Suppressor macrophage treated with lipopolysaccharide for 4 hours (primary cell): ENCODE data around the gene LAP3.

Experiments used
- DNase-seq: peaks from one replicate; pipeline ENCODE4 v3.0.0-alpha.2; 2020

The LAP3 gene

GRCh38 chr4:17623451-17624001, 46.5 kb downstream of the LAP3 start:
- no peak for DNase-seq

- no peak for DNase-seq
Measured at GRCh38 chr4:17624821-17625220, 47.8 kb downstream of the LAP3 start.

GRCh38 chr4:17630228-17630627, 53.2 kb downstream of the LAP3 start:
- no peak for DNase-seq

DNA sequence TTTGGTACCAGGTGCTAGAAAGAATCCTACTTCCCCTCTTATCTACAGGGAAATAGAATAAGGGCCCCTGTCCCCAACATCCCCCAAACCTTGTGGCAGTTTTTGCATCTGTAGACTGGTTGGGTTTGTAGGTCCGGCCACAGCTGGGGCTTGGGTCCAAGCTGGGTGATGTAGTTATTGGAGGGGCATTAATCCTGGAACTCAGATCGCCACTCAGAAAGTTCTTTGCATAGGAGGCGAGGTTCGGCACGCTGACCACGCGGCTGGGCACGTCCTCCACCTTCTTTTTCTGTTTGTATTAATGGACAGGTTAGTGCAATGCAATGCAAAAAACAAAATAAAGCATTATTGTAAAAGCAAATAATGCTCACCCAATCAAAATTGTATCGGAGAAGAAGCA, 56.6 kb downstream of the LAP3 start:
- DNase-seq = no peak

GRCh38 chr4:17635056-17635455, 58.1 kb downstream of the LAP3 start:
- DNase-seq = no peak

DNA sequence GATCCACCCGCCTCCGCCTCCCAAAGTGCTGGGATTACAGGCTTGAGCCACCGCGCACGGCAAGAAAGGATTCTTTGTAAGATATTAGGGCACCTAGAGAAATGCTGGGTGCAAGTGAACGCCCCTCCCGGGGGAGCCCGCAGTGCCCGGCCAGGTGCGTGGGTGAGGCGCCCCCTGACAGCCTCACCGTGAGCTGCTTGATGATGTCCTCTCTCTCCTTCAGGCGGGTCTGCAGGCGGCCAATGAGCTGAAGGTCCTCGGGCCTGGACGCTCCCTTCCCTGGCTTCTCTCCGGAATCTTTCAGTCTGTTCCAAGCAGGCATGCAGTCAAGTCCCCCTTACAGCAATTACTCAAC, 59.3 kb downstream of the LAP3 start:
- DNase-seq = no peak

DNA sequence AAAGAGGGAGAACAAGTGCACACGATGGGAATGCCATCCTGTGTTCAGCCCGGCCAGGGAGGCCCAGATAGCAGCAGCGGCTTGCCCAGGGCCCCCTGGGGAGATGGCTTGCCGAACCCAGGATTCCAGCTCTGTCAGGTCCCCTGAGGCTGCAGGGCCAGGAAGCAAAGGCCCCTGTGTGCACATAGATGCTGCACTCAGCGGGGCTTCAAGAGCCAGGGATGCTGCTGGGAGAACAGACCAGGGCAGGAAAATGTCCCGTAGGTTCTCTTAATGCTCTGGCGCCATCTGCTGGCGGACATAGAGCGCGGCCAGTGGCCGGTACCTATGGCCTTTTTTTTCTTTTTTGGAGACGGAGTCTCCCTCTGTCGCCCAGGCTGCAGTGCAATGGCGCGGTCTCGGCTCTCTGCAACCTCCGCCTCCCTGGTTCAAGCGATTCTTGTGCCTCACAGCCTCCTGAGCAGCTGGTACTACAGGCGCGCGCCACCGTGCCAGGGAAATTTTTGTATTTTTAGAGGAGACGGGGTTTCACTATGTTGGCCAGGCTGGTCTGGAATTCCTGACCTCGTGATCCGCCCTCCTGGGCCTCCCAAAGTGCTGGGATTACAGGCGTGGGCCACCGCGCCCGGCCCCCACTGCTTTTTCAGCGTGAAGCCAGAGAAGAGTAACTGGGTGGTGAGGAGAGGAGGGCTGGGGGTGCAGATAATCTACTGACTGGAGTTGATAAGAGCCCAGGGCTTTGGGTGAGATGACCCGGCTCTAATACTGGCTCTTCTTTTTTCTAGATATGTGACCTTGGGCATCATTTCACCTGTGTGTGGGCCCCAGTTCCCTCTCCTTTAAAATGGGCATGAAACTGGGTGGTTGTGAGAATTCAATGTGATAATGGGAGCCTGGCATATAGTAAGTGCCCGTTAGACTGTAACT, 60.0 kb downstream of the LAP3 start:
- DNase-seq = peak; percentile 81

DNA sequence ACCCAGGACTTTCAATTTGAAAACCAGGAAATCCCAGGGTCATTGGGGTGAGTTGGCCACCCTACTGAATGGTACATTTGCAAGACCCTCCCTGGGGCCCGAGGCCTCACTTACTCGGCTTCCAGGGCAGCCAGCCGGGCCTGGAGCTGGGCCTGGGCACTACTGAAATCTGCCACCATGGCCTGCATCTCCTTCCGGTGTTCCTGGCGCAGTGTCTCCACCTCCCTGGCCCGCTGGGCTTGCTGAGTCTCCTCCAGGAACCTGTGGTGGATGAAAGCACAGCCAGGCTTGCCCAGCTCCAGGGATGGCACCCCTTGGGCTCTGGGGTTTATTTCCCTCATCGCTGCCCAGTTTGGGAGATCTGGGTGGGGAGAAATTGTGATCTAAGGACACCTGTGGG, 62.1 kb downstream of the LAP3 start:
- no peak for DNase-seq

DNA sequence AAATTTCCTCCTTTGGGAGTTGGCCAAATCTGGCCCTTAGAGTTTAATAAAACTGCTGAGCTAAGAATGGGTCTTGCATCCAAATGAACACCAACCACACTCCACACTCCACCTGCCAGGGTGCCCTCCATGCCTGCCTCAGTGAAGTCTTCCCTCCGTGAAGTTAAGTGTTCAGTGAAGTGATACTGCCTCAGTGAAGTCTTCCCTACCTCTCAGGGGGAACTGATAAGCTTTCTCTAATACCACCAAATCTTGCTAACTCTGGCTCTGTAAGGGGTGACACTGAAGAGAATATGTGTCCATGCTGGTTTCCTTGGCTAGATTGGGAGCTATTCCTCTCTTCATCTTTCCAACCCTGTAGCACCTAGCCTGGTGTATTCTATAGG, 65.4 kb downstream of the LAP3 start:
- no peak for DNase-seq

DNA sequence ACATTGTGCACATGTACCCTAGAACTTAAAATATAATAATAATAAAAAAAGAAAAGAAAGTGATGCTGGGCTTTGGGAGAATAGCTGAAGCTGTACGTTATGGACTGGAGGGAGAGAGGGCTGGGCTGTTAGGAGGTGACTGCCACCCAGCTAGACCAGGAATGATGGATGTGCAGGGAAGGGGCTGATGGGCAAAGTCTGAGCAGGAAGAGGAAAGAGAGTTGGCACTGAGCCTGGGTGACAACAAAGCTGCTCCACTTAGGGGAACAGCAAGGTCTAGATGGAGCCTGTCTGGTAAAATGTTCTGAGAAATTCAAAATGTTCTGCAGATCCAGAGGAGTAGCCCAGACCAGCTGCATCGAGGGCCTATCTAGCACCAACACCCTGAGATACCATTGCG, 69.7 kb downstream of the LAP3 start:
- no peak for DNase-seq

- DNase-seq = no peak
Measured at GRCh38 chr4:17647176-17647806, 70.3 kb downstream of the LAP3 start.

- no peak for DNase-seq
Measured at GRCh38 chr4:17647927-17648326, 70.9 kb downstream of the LAP3 start.

DNA sequence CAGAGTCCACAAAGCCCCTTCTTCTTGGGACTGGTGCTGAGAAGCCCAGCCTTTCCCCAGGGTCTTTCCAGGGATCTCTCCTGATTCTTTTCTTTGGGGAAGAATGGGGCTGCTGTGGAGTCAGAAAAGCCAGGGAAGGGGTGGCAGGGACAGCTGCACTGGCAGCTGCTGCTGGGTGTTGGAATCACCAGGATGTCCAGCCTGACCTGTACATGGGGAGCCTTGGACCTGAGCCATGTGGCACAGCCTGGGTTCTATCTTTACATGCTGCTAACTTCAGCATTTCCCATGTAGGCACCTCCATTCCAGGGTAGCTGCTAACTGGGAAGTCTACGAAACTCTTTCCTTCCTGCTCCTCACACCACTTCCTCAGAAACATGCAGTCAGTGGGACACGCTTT, 73.4 kb downstream of the LAP3 start:
- DNase-seq = no peak

- DNase-seq = no peak
Measured at GRCh38 chr4:17654701-17655100, 77.7 kb downstream of the LAP3 start.

GRCh38 chr4:17657090-17657489, 80.1 kb downstream of the LAP3 start:
- DNase-seq = no peak
